T-helper 2 cell treated with Interferon-gamma antibody and Interleukin-4, amounts not matched to agents 5 μg/mL and 100 μg/mL, for 36 hours (primary cell): ENCODE data around the gene TADA1.
A peak's percentile ranks its signal among the peaks of the same experiment; 100 is the strongest.
"Not testable (repeated sequence)": the region's sequence is repeated elsewhere in the genome, so short reads cannot be mapped to it uniquely, and the experiment has no call there.

Source experiments
- DNase-seq: peaks from one replicate; pipeline ENCODE4 v3.0.0; 2021; ENCODE audit warnings: low spot score
- H3K27ac Mint-ChIP-seq: one replicate; pipeline ENCODE4 v1.8.0; 2021; ENCODE audit warnings: mild to moderate bottlenecking, mixed read lengths
- H3K27me3 Mint-ChIP-seq: one replicate; pipeline ENCODE4 v1.8.0; 2021; ENCODE audit warnings: low read depth, mixed read lengths
- H3K36me3 Mint-ChIP-seq: one replicate; pipeline ENCODE4 v1.8.0; 2021; ENCODE audit warnings: low read depth, mixed read lengths
- H3K4me1 Mint-ChIP-seq: one replicate; pipeline ENCODE4 v1.8.0; 2021; ENCODE audit warnings: low read depth, mixed read lengths
- H3K4me3 Mint-ChIP-seq: one replicate; pipeline ENCODE4 v1.8.0; 2022; ENCODE audit warnings: mild to moderate bottlenecking, moderate library complexity, mixed read lengths
- H3K9me3 Mint-ChIP-seq: one replicate; pipeline ENCODE4 v1.8.0; 2021; ENCODE audit warnings: mixed read lengths

TADA1 gene

GRCh38 chr1:166878173-166878917 lies 2.3 kb upstream of the TADA1 start:
- Mint-ChIP-seq H3K36me3 (peaks cover 10% of the 10 kb centered on the region), H3K4me1 (peaks cover 34% of the 10 kb centered on the region), H3K27me3 (peaks cover 13% of the 10 kb centered on the region)
- H3K9me3 Mint-ChIP-seq, DNase-seq, H3K27ac Mint-ChIP-seq, H3K4me3 Mint-ChIP-seq: not testable (repeated sequence)

- Mint-ChIP-seq H3K9me3 (no peaks in the 10 kb centered on the region), H3K36me3 (peaks cover 16% of the 10 kb centered on the region), H3K4me1 (peaks cover 41% of the 10 kb centered on the region)
Observed at GRCh38 chr1:166876540-166876838, 425 bp upstream of the TADA1 start.

GRCh38 chr1:166875302-166875733 lies 746 bp downstream of the TADA1 start:
- Mint-ChIP-seq H3K27ac (peak overlapping the region; percentile 87), H3K4me3 (peak overlapping the region; percentile 91), H3K9me3 (no peaks in the 10 kb centered on the region), H3K36me3 (peaks cover 20% of the 10 kb centered on the region), H3K27me3 (peaks cover 5% of the 10 kb centered on the region), H3K4me1 (peaks cover 45% of the 10 kb centered on the region)
- DNase-seq: no peak

More at GRCh38 chr1:166876540-166876838, 425 bp upstream of the TADA1 start:
- Mint-ChIP-seq H3K4me3 (peak overlapping the region; percentile 97), H3K27me3 (peaks cover 8% of the 10 kb centered on the region), H3K27ac (peak overlapping the region; percentile 99)
- no peak for DNase-seq

GRCh38 chr1:166874464-166874863 lies 1.6 kb downstream of the TADA1 start:
- Mint-ChIP-seq H3K36me3 (peaks cover 21% of the 10 kb centered on the region), H3K4me1 (peaks cover 52% of the 10 kb centered on the region), H3K4me3 (peak overlapping the region; percentile 36), H3K27me3 (peaks cover 4% of the 10 kb centered on the region), H3K27ac (peak overlapping the region; percentile 11), H3K9me3 (no peaks in the 10 kb centered on the region)
- DNase-seq: no peak

- H3K36me3 Mint-ChIP-seq: peaks cover 40% of the 10 kb centered on the region
- H3K9me3 Mint-ChIP-seq: no peaks in the 10 kb centered on the region
- H3K27me3 Mint-ChIP-seq: no peaks in the 10 kb centered on the region
- peaks cover 37% of the 10 kb centered on the region for H3K4me1 Mint-ChIP-seq
- H3K27ac Mint-ChIP-seq: no peak overlapping the region
- H3K4me3 Mint-ChIP-seq: no peak overlapping the region
- DNase-seq: no peak
Observed at GRCh38 chr1:166870584-166870983, 5.5 kb downstream of the TADA1 start.

- Mint-ChIP-seq H3K4me1 (peaks cover 28% of the 10 kb centered on the region), H3K36me3 (peaks cover 39% of the 10 kb centered on the region), H3K9me3 (no peaks in the 10 kb centered on the region), H3K4me3 (no peak overlapping the region), H3K27me3 (no peaks in the 10 kb centered on the region), H3K27ac (no peak overlapping the region)
- no peak for DNase-seq
Observed at GRCh38 chr1:166869318-166870099, 6.6 kb downstream of the TADA1 start.

- Mint-ChIP-seq H3K9me3 (no peaks in the 10 kb centered on the region), H3K27me3 (no peaks in the 10 kb centered on the region), H3K4me1 (peaks cover 24% of the 10 kb centered on the region), H3K27ac (no peak overlapping the region), H3K36me3 (peaks cover 44% of the 10 kb centered on the region), H3K4me3 (no peak overlapping the region)
- no peak for DNase-seq
Observed at GRCh38 chr1:166868639-166869038, 7.4 kb downstream of the TADA1 start.

GRCh38 chr1:166865926-166866325 lies 10.1 kb downstream of the TADA1 start:
- no peak overlapping the region for H3K4me3 Mint-ChIP-seq
- no peaks in the 10 kb centered on the region for H3K27me3 Mint-ChIP-seq
- no peak overlapping the region for H3K27ac Mint-ChIP-seq
- H3K36me3 Mint-ChIP-seq: peaks cover 56% of the 10 kb centered on the region
- peaks cover 12% of the 10 kb centered on the region for H3K4me1 Mint-ChIP-seq
- no peak for DNase-seq
- no peaks in the 10 kb centered on the region for H3K9me3 Mint-ChIP-seq

- no peak overlapping the region for H3K4me3 Mint-ChIP-seq
- no peak for DNase-seq
- H3K4me1 Mint-ChIP-seq: no peaks in the 10 kb centered on the region
- H3K9me3 Mint-ChIP-seq: no peaks in the 10 kb centered on the region
- H3K36me3 Mint-ChIP-seq: peaks cover 55% of the 10 kb centered on the region
- no peaks in the 10 kb centered on the region for H3K27me3 Mint-ChIP-seq
- H3K27ac Mint-ChIP-seq: no peak overlapping the region
Observed at GRCh38 chr1:166859597-166859996, 16.5 kb downstream of the TADA1 start.

GRCh38 chr1:166858726-166859419 lies 17.2 kb downstream of the TADA1 start:
- no peak overlapping the region for H3K27ac Mint-ChIP-seq
- no peaks in the 10 kb centered on the region for H3K27me3 Mint-ChIP-seq
- peaks cover 58% of the 10 kb centered on the region for H3K36me3 Mint-ChIP-seq
- peaks cover 2% of the 10 kb centered on the region for H3K4me1 Mint-ChIP-seq
- no peak overlapping the region for H3K4me3 Mint-ChIP-seq
- DNase-seq: no peak
- H3K9me3 Mint-ChIP-seq: no peaks in the 10 kb centered on the region

GRCh38 chr1:166857995-166858394 lies 18.1 kb downstream of the TADA1 start:
- no peaks in the 10 kb centered on the region for H3K27me3 Mint-ChIP-seq
- peaks cover 59% of the 10 kb centered on the region for H3K36me3 Mint-ChIP-seq
- H3K4me3 Mint-ChIP-seq: no peak overlapping the region
- H3K9me3 Mint-ChIP-seq: no peaks in the 10 kb centered on the region
- H3K27ac Mint-ChIP-seq: no peak overlapping the region
- DNase-seq: no peak
- H3K4me1 Mint-ChIP-seq: peaks cover 2% of the 10 kb centered on the region

GRCh38 chr1:166855558-166855957 lies 20.5 kb downstream of the TADA1 start:
- H3K9me3 Mint-ChIP-seq: no peaks in the 10 kb centered on the region
- H3K36me3 Mint-ChIP-seq: peaks cover 63% of the 10 kb centered on the region
- H3K4me1 Mint-ChIP-seq: peaks cover 14% of the 10 kb centered on the region
- H3K4me3 Mint-ChIP-seq: no peak overlapping the region
- H3K27me3 Mint-ChIP-seq: no peaks in the 10 kb centered on the region
- no peak for DNase-seq
- H3K27ac Mint-ChIP-seq: no peak overlapping the region

- no peak for DNase-seq
- no peaks in the 10 kb centered on the region for H3K9me3 Mint-ChIP-seq
- no peak overlapping the region for H3K27ac Mint-ChIP-seq
- peaks cover 70% of the 10 kb centered on the region for H3K36me3 Mint-ChIP-seq
- H3K27me3 Mint-ChIP-seq: no peaks in the 10 kb centered on the region
- H3K4me3 Mint-ChIP-seq: no peak overlapping the region
- H3K4me1 Mint-ChIP-seq: peaks cover 16% of the 10 kb centered on the region
Observed at GRCh38 chr1:166852918-166853317, 23.1 kb downstream of the TADA1 start.

- H3K4me3 Mint-ChIP-seq: no peak overlapping the region
Observed at GRCh38 chr1:166849135-166849534, 26.9 kb downstream of the TADA1 start.

More at GRCh38 chr1:166849135-166849534, 26.9 kb downstream of the TADA1 start:
- no peak for DNase-seq
- peaks cover 25% of the 10 kb centered on the region for H3K4me1 Mint-ChIP-seq
- H3K27me3 Mint-ChIP-seq: no peaks in the 10 kb centered on the region
- H3K9me3 Mint-ChIP-seq: no peaks in the 10 kb centered on the region
- peaks cover 76% of the 10 kb centered on the region for H3K36me3 Mint-ChIP-seq
- no peak overlapping the region for H3K27ac Mint-ChIP-seq
